CD4-positive, alpha-beta memory T cell (primary cell): Measurements from ENCODE around the gene TAPT1. TPM values are rescaled to one million over a fixed set of nuclear protein-coding genes. Genes with fewer than 3 reads are reported as not detected.
A peak's percentile ranks its signal among the peaks of the same experiment; 100 is the strongest.

Source experiments
- CTCF ChIA-PET: fragments of 350-600 bp; sonication (Branson Sonifier 250); formaldehyde crosslinking; loops from one replicate; lab custom pipeline; 2021; ENCODE audit warnings: inconsistent platforms; ENCODE audit not compliant: partially characterized antibody; lab: Charles Lee
- POLR2A ChIA-PET: fragments of 350-600 bp; sonication (Branson Sonifier 250); formaldehyde crosslinking; loops from one replicate; lab custom pipeline; 2021; ENCODE audit not compliant: partially characterized antibody; lab: Charles Lee
- DNase-seq, 5 donors: peaks; one replicate each; pipeline versions ENCODE4 v3.0.0 to v3.0.0-alpha.2; 2020 to 2022; ENCODE audit warnings: mixed read lengths in 1 of 5
- H3K27ac ChIP-seq: one replicate; pipeline ENCODE4 v1.7.0; 2013; ENCODE audit warnings: low read depth, low read length
- H3K27me3 ChIP-seq: 2 replicates; pipeline ENCODE4 v1.7.0; 2013; ENCODE audit warnings: mild to moderate bottlenecking, low read length, moderate library complexity; ENCODE audit not compliant: insufficient read depth
- H3K36me3 ChIP-seq: 2 replicates; pipeline ENCODE4 v1.7.0; 2013; ENCODE audit warnings: mild to moderate bottlenecking, low read length, moderate library complexity; ENCODE audit not compliant: insufficient read depth
- H3K4me1 ChIP-seq: 2 replicates; pipeline ENCODE4 v1.7.0; 2013; ENCODE audit warnings: mild to moderate bottlenecking, low read length, moderate library complexity; ENCODE audit not compliant: insufficient read depth
- H3K4me3 ChIP-seq, 2 donors: one replicate each; pipeline ENCODE4 v1.7.0; 2013; ENCODE audit warnings: low read length in 2 of 2, mild to moderate bottlenecking in 1 of 2
- H3K9me3 ChIP-seq, 2 donors: one replicate each; pipeline ENCODE4 v1.7.0; 2013; ENCODE audit warnings: low read length in 2 of 2, control low read depth in 1 of 2; ENCODE audit not compliant: control insufficient read depth in 1 of 2
- H3K27ac Mint-ChIP-seq, 7 donors: one replicate each; pipeline ENCODE4 v1.8.0; 2020 to 2021; ENCODE audit warnings: mixed read lengths in 7 of 7, mild to moderate bottlenecking in 6 of 7, inconsistent platforms in 3 of 7, moderate library complexity in 3 of 7
- H3K27me3 Mint-ChIP-seq, 2 donors: one replicate each; pipeline ENCODE4 v1.8.0; 2020 to 2021; ENCODE audit warnings: mixed read lengths in 2 of 2
- H3K36me3 Mint-ChIP-seq, 2 donors: one replicate each; pipeline ENCODE4 v1.8.0; 2020 to 2021; ENCODE audit warnings: mixed read lengths in 2 of 2, inconsistent platforms in 1 of 2, mild to moderate bottlenecking in 1 of 2
- H3K4me1 Mint-ChIP-seq, 4 donors: one replicate each; pipeline ENCODE4 v1.8.0; 2020 to 2021; ENCODE audit warnings: mixed read lengths in 4 of 4, mild to moderate bottlenecking in 1 of 4
- H3K4me3 Mint-ChIP-seq, 8 donors: one replicate each; pipeline ENCODE4 v1.8.0; 2020 to 2021; ENCODE audit warnings: mixed read lengths in 8 of 8, mild to moderate bottlenecking in 7 of 8, moderate library complexity in 6 of 8, inconsistent platforms in 3 of 8
- H3K9me3 Mint-ChIP-seq, 8 donors: one replicate each; pipeline ENCODE4 v1.8.0; 2020 to 2021; ENCODE audit warnings: mixed read lengths in 8 of 8, mild to moderate bottlenecking in 5 of 8, inconsistent platforms in 3 of 8, moderate library complexity in 1 of 8
- intact Hi-C: fragments of 100-400 bp; cut with micrococcal nuclease; formaldehyde crosslinking; loops from one replicate; pipeline ENCODE4 v1.15.1; 2023
- polyA plus RNA-seq, 2 donors: library from polyadenylated mRNA; unstranded; fragments of 300-500 nt; fragmentation: Illumina TruSeq; gene quantifications; one replicate each; pipeline ENCODE4 v1.2.3, GENCODE V29; 2021
- total RNA-seq, 2 experiments: library from RNA; stranded (reverse); gene quantifications; one replicate each; pipeline ENCODE4 v1.2.3, GENCODE V29; 2021

The TAPT1 gene
- total and polyA plus RNA-seq, 4 experiments from 2014 or later, result 27.0 to 57.5 (median 41.1) TPM

- peaks cover 0 to 13% of the 10 kb centered on the region in 2 donors for H3K36me3 Mint-ChIP-seq
- peaks cover 41% of the 10 kb centered on the region for H3K4me1 ChIP-seq
- peak overlapping the region; percentile 96 to 97 (median 96) for H3K27ac Mint-ChIP-seq
- no peaks in the 10 kb centered on the region for H3K36me3 ChIP-seq
- CTCF ChIA-PET, result interaction anchor here (1.5 to 2.0 kb wide), 2 partner anchors 20 to 22 kb away, joined by 5 to 8 read pairs; no protein-coding TSS in a partner anchor
- H3K4me1 Mint-ChIP-seq, result peaks cover 35 to 71% (median 47%) of the 10 kb centered on the region in 4 donors
- H3K27me3 Mint-ChIP-seq, result no peaks in the 10 kb centered on the region
- H3K27me3 ChIP-seq, result no peaks in the 10 kb centered on the region
- peaks cover 0 to 4% (median 0%) of the 10 kb centered on the region in 8 donors for H3K9me3 Mint-ChIP-seq
- intact Hi-C loops, result loop anchor here (1.0 to 10.0 kb wide), 7 partner anchors 453 to 1797 kb away; partner anchors contain the start of genes CD38, CPEB2, DCAF16 and FBXL5
- H3K4me3 Mint-ChIP-seq, result peak overlapping the region; percentile 92 to 97 (median 93)
- no peaks in the 10 kb centered on the region for H3K9me3 ChIP-seq
- peak overlapping the region; percentile 58 to 60 for H3K4me3 ChIP-seq
- POLR2A ChIA-PET, result interaction anchor here (0.7 to 1.5 kb wide), 5 partner anchors 19 to 1351 kb away, joined by 3 to 6 read pairs (median 3); partner anchors contain the start of gene CPEB2
- H3K27ac ChIP-seq, result peak overlapping the region; percentile 69
- DNase-seq, result peak in 4 of 5 donors; percentile 20 to 44 (median 28)
These were observed 1.2 kb upstream of the TAPT1 start for GRCh38 chr4:16227462-16227868.

- peaks cover 46% of the 10 kb centered on the region for H3K4me1 ChIP-seq
- H3K27ac ChIP-seq, result peak overlapping the region; percentile 69
- peak overlapping the region; percentile 58 to 60 for H3K4me3 ChIP-seq
- Mint-ChIP-seq H3K4me1 (peaks cover 34 to 72% (median 45%) of the 10 kb centered on the region in 4 donors), H3K36me3 (peaks cover 0 to 13% of the 10 kb centered on the region in 2 donors), H3K27me3 (no peaks in the 10 kb centered on the region), H3K27ac (peak overlapping the region; percentile 96 to 97 (median 96)), H3K9me3 (peaks cover 0 to 4% (median 0%) of the 10 kb centered on the region in 8 donors), H3K4me3 (peak overlapping the region; percentile 92 to 97 (median 93))
- H3K36me3 ChIP-seq, result no peaks in the 10 kb centered on the region
- H3K27me3 ChIP-seq, result no peaks in the 10 kb centered on the region
- CTCF ChIA-PET, result interaction anchor here (1.5 to 2.0 kb wide), 2 partner anchors 19 to 21 kb away, joined by 5 to 8 read pairs; no protein-coding TSS in a partner anchor
- POLR2A ChIA-PET, result interaction anchor here (0.7 to 2.5 kb wide), 6 partner anchors 19 to 1351 kb away, joined by 3 to 6 read pairs (median 4); partner anchors contain the start of gene CPEB2
- no peaks in the 10 kb centered on the region for H3K9me3 ChIP-seq
- peak in 3 of 5 donors; percentile 16 to 55 (median 41) for DNase-seq
- intact Hi-C loops, result loop anchor here (1.0 to 10.0 kb wide), 7 partner anchors 452 to 1798 kb away; partner anchors contain the start of genes CD38, CPEB2, DCAF16 and FBXL5
These were observed 668 bp upstream of the TAPT1 start for GRCh38 chr4:16226816-16227461.

GRCh38 chr4:16225167-16225862 is 956 bp downstream of the TAPT1 start:
- POLR2A ChIA-PET, result interaction anchor here (1.3 to 2.5 kb wide), 2 partner anchors 20 to 1224 kb away, joined by 3 to 6 read pairs; no protein-coding TSS in a partner anchor
- Histone ChIP-seq H3K27me3 (no peaks in the 10 kb centered on the region), H3K27ac (peak overlapping the region; percentile 53), H3K36me3 (no peaks in the 10 kb centered on the region), H3K9me3 (no peaks in the 10 kb centered on the region), H3K4me1 (peaks cover 50% of the 10 kb centered on the region), H3K4me3 (peak overlapping the region; percentile 67 to 97)
- DNase-seq, result peak in 1 of 5 donors; percentile 27
- Mint-ChIP-seq H3K27me3 (no peaks in the 10 kb centered on the region), H3K4me1 (peaks cover 36 to 66% (median 44%) of the 10 kb centered on the region in 4 donors), H3K9me3 (peaks cover 0 to 2% (median 0%) of the 10 kb centered on the region in 8 donors), H3K4me3 (peak overlapping the region; percentile 88 to 94 (median 90)), H3K36me3 (peaks cover 0 to 13% of the 10 kb centered on the region in 2 donors), H3K27ac (peak overlapping the region; percentile 92 to 95 (median 94))
- CTCF ChIA-PET, result interaction anchor here (1.2 to 2.2 kb wide), 3 partner anchors 18 to 26 kb away, joined by 3 to 7 read pairs (median 4); no protein-coding TSS in a partner anchor
- intact Hi-C loops, result loop anchor here (2.0 to 10.0 kb wide), 6 partner anchors 37 to 1799 kb away; partner anchors contain the start of genes CD38, CPEB2, DCAF16 and LCORL

- H3K4me3 Mint-ChIP-seq, result peak overlapping the region; percentile 88 to 94 (median 90)
- Histone ChIP-seq H3K27me3 (no peaks in the 10 kb centered on the region), H3K4me1 (peaks cover 50% of the 10 kb centered on the region), H3K9me3 (no peaks in the 10 kb centered on the region), H3K36me3 (no peaks in the 10 kb centered on the region), H3K4me3 (peak overlapping the region; percentile 67 to 97), H3K27ac (peak overlapping the region; percentile 53)
- ChIA-PET POLR2A (interaction anchor here (1.0 to 2.5 kb wide), 3 partner anchors 19 to 1223 kb away, joined by 3 to 6 read pairs (median 3); no protein-coding TSS in a partner anchor), CTCF (interaction anchor here (1.2 to 2.2 kb wide), 3 partner anchors 17 to 25 kb away, joined by 3 to 7 read pairs (median 4); no protein-coding TSS in a partner anchor)
- DNase-seq, result peak in 2 of 5 donors; percentile 23 to 24
- peak overlapping the region; percentile 82 to 95 (median 94) for H3K27ac Mint-ChIP-seq
- peaks cover 0 to 2% (median 0%) of the 10 kb centered on the region in 8 donors for H3K9me3 Mint-ChIP-seq
- intact Hi-C loops, result loop anchor here (2.0 to 10.0 kb wide), 6 partner anchors 38 to 1800 kb away; partner anchors contain the start of genes CD38, CPEB2, DCAF16 and LCORL
- peaks cover 0 to 14% of the 10 kb centered on the region in 2 donors for H3K36me3 Mint-ChIP-seq
- H3K4me1 Mint-ChIP-seq, result peaks cover 37 to 67% (median 44%) of the 10 kb centered on the region in 4 donors
- no peaks in the 10 kb centered on the region for H3K27me3 Mint-ChIP-seq
These were observed 1.8 kb downstream of the TAPT1 start for GRCh38 chr4:16224264-16225166.

- intact Hi-C loops, result loop anchor here (10.0 kb wide), 2 partner anchors 448 to 1802 kb away; partner anchors contain the start of genes CD38 and LCORL
- Histone ChIP-seq H3K36me3 (no peaks in the 10 kb centered on the region), H3K4me3 (no peak overlapping the region), H3K9me3 (no peaks in the 10 kb centered on the region), H3K4me1 (peaks cover 61% of the 10 kb centered on the region), H3K27ac (no peak overlapping the region), H3K27me3 (no peaks in the 10 kb centered on the region)
- H3K27ac Mint-ChIP-seq, result peak overlapping the region in 6 of 7 donors; percentile 5 to 95 (median 65)
- no peaks in the 10 kb centered on the region for H3K27me3 Mint-ChIP-seq
- peaks cover 0 to 2% (median 0%) of the 10 kb centered on the region in 8 donors for H3K9me3 Mint-ChIP-seq
- no peak for DNase-seq
- H3K4me1 Mint-ChIP-seq, result peaks cover 39 to 67% (median 49%) of the 10 kb centered on the region in 4 donors
- H3K36me3 Mint-ChIP-seq, result peaks cover 0 to 18% of the 10 kb centered on the region in 2 donors
- POLR2A ChIA-PET, result no interaction called here
- peak overlapping the region; percentile 2 to 94 (median 64) for H3K4me3 Mint-ChIP-seq
- CTCF ChIA-PET, result interaction anchor here (2.2 kb wide), 1 partner anchor 18 kb away, joined by 7 read pairs; no protein-coding TSS in a partner anchor
These were observed 3.2 kb downstream of the TAPT1 start for GRCh38 chr4:16222957-16223527.
